ENCODE data around the gene SRRM5.

Gene SRRM5

GRCh38 chr19:43609872-43610271, 2.0 kb upstream of the SRRM5 start:
- TF ChIP-seq CTCF (conservative IDR thresholded peaks at IDR 0.05) = no peak
- no peak overlapping the region for H3K27ac ChIP-seq

- TF ChIP-seq CTCF (conservative IDR thresholded peaks at IDR 0.05) = no peak
Observed at GRCh38 chr19:43610493-43610892, 1.4 kb upstream of the SRRM5 start.

GRCh38 chr19:43612374-43612773, 486 bp downstream of the SRRM5 start:
- TF ChIP-seq CTCF (conservative IDR thresholded peaks at IDR 0.05) = no peak
- H3K27ac ChIP-seq = no peak overlapping the region

More at GRCh38 chr19:43610493-43610892, 1.4 kb upstream of the SRRM5 start:
- no peak overlapping the region for H3K27ac ChIP-seq

GRCh38 chr19:43616306-43616705, 4.4 kb downstream of the SRRM5 start:
- H3K27ac ChIP-seq = no peak overlapping the region
- no peak for TF ChIP-seq CTCF (conservative IDR thresholded peaks at IDR 0.05)

- H3K27ac ChIP-seq = no peak overlapping the region
- no peak for TF ChIP-seq CTCF (conservative IDR thresholded peaks at IDR 0.05)
Observed at GRCh38 chr19:43616954-43617353, 5.1 kb downstream of the SRRM5 start.

- H3K27ac ChIP-seq = peak overlapping the region; percentile 98
- TF ChIP-seq CTCF (conservative IDR thresholded peaks at IDR 0.05) = no peak
Observed at GRCh38 chr19:43618921-43619261, 7.0 kb downstream of the SRRM5 start.

GRCh38 chr19:43619262-43620060, 7.6 kb downstream of the SRRM5 start, which contains the start of gene ZNF428:
TSS of gene ZNF428 (minus strand) at chr19:43619629. CDS start at chr19:43614304, 5,325 bp downstream.
- no peak for TF ChIP-seq CTCF (conservative IDR thresholded peaks at IDR 0.05)
- H3K27ac ChIP-seq = peak within 1 kb of the TSS; percentile 98

Data from VCaP (cell line).